GM12891 (cell line): Measurements from ENCODE around the gene EDA.

Experiments used
- DNase-seq: peaks from one replicate; pipeline ENCODE4 v3.0.0; 2011; ENCODE audit warnings: low spot score; ENCODE audit not compliant: insufficient read length
- FAIRE-seq: peaks from 2 replicates; lab custom pipeline; 2011; peaks lifted over from hg19 to GRCh38; lab: Jason Lieb, UNC
- PAX5 ChIP-seq: IDR thresholded peaks from 2 replicates; pipeline ENCODE4 v1.6.1; 2011; ENCODE audit warnings: low read length, moderate library complexity, mild to moderate bottlenecking; ENCODE audit not compliant: insufficient read depth, severe bottlenecking
- POLR2A ChIP-seq: IDR thresholded peaks from 2 replicates; pipeline ENCODE4 v1.6.1; 2011; ENCODE audit warnings: low read depth, low read length, control low read depth
- POLR2AphosphoS5 ChIP-seq: IDR thresholded peaks from 2 replicates; pipeline ENCODE4 v1.6.1; 2011; ENCODE audit warnings: low read depth, low read length, control low read depth
- POU2F2 ChIP-seq: IDR thresholded peaks from 2 replicates; pipeline ENCODE4 v1.6.1; 2011; ENCODE audit warnings: low read depth, mild to moderate bottlenecking, control low read depth, low read length, moderate library complexity
- SPI1 ChIP-seq: IDR thresholded peaks from 2 replicates; pipeline ENCODE4 v1.6.1; 2011; ENCODE audit warnings: low read depth, low read length, control low read depth
- TAF1 ChIP-seq: IDR thresholded peaks from 2 replicates; pipeline ENCODE4 v1.6.1; 2011; ENCODE audit warnings: low read depth, low read length, control low read depth

The EDA gene

DNA sequence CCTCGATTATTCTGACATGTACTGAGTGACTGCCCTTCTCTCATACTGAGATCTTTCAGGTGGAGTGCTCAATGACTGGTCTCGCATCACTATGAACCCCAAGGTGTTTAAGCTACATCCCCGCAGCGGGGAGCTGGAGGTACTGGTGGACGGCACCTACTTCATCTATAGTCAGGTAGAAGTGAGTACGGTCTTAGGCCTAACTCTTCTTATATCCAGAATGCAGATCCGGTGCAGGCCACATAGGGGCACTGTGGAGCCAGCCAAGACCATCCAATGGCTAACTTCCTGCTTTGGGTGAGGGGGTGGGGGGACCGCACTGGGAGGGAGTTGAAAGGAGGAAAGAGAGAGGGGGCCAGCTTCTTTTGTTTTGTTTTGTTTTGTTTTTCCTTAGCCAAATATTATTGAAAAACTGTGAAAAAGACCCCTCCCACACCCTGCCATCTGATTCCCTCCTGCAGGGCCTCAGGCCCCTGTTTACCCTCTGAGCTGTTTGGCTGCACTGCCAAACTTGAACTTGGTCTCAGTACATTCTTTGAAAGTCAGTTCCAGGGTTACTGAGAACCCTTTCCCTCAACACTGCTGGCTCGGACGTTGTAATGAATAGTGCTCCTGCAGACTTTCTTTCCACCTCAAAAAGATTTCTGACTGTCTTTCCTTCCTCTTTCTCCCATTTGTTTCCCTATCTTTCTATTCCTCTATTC is 417.6 kb downstream of the EDA start:
- no peak for TF ChIP-seq POLR2A
- no peak for TF ChIP-seq SPI1
- TF ChIP-seq PAX5, result no peak
- no peak for TF ChIP-seq POLR2AphosphoS5
- no peak for TF ChIP-seq TAF1
- no peak for TF ChIP-seq POU2F2
- FAIRE-seq (peak; percentile 51), DNase-seq (peak; percentile 23)

DNA sequence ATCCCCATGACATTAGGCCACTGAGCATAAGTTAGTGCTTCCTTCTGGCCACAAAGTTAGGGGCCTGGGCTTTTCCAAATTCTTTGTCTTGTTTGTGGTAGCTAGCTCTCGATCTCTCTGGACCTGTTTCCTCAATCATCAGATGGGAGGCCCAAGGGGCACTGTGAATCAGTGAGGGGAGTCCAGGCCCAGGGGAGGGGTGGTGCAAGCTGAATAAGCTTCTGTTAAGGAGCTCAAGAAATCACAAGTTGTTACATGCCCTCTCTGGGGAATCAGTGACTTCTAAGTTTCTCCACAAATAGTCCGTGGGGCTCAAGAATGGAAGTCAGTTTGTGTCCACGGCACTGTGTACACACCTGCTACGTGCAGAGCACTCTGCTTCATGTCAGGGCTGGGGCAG is 418.7 kb downstream of the EDA start:
- DNase-seq, result no peak
- FAIRE-seq, result no peak
- no peak for TF ChIP-seq SPI1
- no peak for TF ChIP-seq PAX5
- no peak for TF ChIP-seq POLR2A
- TF ChIP-seq POU2F2, result no peak
- no peak for TF ChIP-seq POLR2AphosphoS5
- no peak for TF ChIP-seq TAF1

DNA sequence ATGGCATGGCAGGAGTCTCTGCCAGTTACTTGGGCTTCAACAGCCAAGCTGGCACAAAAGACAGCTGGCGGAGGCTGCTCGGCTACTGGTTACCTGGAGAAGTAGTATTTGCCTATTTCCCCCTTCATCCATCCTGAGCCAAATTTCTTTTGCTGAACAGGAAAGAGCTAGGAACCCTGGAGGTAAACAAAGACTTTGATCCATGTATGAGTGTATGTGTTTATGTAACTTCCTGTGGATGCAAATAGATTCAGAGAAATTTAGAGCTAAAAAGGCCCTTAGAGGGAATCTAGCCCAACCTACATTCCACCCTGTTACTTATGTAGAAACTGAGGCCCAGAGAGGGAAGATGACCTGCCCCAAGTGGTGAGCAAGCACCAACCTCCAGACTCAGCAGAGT is 422.6 kb downstream of the EDA start:
- TF ChIP-seq TAF1 (no peak), PAX5 (no peak), POU2F2 (no peak), SPI1 (no peak), POLR2A (no peak), POLR2AphosphoS5 (no peak)
- no peak for FAIRE-seq
- no peak for DNase-seq

DNA sequence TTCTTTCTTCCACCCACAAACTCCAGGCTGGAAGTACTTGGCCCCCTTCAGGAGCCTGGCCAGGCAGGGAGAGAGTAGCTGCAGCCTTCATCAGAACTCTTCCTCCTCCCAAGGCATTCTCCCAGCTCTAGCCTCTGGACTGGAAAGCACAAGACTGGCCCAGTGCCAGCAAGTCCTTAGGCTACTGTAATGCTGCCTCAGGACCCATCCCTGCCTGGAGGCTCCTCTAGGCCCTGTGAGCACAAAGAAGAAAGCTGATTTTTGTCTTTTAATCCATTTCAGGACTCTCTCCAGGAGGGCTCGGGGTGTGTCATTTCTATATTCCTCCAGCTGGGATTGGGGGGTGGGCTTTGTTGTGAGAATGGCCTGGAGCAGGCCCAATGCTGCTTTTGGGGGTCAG is 423.0 kb downstream of the EDA start:
- TF ChIP-seq POLR2A, result no peak
- TF ChIP-seq SPI1, result no peak
- no peak for TF ChIP-seq POU2F2
- TF ChIP-seq TAF1, result no peak
- FAIRE-seq, result no peak

DNA sequence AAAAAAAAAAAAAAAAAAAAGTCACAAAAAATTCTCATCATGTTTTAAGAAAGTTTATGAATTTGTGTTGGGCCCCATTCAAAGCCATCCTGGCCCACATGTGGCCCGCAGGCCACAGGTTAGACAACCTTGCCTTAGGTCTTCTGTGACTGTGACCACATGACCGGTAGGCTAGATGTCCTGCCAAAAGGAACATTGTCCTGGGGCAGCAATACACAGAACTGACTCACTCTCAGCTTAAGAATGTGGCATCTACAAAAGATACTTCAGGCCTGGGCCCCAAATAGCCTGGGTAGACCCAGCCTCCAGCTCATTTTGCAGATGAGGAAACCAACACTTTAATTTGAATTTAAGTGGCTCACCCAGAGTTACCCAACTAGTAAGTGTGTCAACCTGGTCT is 423.8 kb downstream of the EDA start:
- no peak for TF ChIP-seq POU2F2
- no peak for TF ChIP-seq PAX5
- no peak for TF ChIP-seq POLR2AphosphoS5
- no peak for TF ChIP-seq SPI1
- no peak for TF ChIP-seq TAF1
- TF ChIP-seq POLR2A, result no peak
- DNase-seq (no peak), FAIRE-seq (no peak)

More for the DNA sequence above, 423.0 kb downstream of the EDA start:
- no peak for DNase-seq

DNA sequence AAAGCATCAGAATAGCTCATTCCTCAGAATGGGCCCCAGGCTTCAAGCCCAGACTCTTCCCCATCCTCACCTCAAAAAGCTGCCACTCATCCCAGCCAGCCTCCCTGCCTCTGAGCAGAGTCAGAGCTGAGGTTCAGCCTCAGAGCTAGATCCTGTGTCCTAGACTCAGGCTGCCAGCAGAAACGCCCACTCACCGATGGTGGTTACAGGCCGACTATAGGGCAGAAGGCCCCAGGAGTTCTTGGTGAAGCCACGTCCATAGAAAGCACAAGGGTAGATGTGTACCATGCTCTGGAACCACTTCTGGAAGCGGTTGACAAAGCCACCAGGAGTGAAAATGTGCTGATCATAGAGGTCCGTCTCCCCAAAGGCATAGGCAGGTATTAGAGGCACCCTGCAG is 426.1 kb downstream of the EDA start:
- DNase-seq (no peak), FAIRE-seq (no peak)
- no peak for TF ChIP-seq SPI1
- no peak for TF ChIP-seq POU2F2
- TF ChIP-seq POLR2A, result no peak
- no peak for TF ChIP-seq PAX5
- no peak for TF ChIP-seq TAF1
- TF ChIP-seq POLR2AphosphoS5, result no peak

DNA sequence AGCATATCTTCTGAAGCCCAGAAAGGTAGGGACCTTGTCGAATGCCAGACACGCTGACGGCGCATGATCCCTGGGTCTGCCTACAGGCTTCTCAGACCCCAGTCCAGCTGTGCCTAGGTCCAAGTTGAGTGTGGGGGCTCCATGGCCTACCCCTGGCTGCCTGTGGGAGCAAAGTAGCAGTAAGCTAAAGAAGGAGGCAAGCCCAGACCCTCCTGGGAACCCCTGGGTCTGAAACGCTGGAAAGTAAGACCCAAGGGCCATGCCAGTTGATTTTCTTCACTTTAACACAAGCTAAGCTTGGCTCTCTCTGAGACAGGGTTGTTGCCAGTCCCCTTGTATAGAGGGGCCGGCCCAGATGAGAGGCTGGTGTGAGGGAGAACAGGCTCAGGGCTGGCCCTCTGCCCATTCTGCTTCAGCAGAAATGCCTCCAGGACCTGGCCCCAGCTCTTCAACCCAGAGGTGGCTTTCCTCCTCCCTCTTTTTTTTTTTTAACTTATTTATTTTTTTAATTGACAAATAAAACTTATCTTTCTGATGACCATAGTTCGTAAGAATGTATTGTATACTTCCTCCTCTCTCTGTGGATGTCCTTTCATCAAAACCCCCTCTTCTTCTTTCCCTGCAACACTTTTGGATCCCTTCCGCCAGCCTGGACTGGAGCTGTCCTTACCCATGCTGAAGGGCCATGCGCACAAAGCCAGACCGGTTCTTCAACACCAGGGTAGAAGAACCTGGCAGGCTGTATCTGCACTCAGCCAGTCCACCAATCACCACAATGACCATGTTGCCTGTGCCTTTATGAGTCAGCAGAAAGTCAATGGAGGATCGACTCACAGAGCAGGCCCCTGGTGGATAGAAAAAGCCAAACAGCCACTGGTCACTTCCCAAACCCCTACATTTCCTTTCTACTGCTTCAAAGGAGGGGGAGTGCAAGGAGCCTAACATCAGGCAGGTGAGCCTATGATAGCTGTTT is 426.8 kb downstream of the EDA start:
- FAIRE-seq, result no peak
- TF ChIP-seq POLR2AphosphoS5, result no peak
- no peak for TF ChIP-seq POU2F2
- TF ChIP-seq SPI1, result no peak
- no peak for TF ChIP-seq TAF1
- TF ChIP-seq POLR2A, result no peak
- TF ChIP-seq PAX5, result no peak
- no peak for DNase-seq

DNA sequence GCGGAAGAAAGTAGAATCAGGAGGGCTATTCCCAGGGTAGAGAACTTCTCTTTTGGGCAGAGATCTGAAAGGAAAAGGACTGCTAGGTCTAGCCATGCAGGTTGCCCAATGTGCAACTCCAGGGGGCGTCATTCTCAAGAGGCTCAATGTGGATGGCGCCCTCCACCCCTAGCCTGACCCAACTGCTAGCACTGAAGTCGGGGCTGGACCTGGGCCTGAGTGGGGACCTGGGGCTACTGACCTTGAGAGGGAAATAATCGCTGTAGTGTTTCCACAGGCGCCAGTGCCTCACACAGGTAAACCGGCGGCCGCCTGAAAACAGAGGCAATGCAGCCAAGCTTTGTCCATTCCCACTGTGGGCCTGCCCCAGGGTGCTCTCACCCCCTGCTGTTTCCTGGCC is 427.8 kb downstream of the EDA start:
- DNase-seq (no peak), FAIRE-seq (no peak)
- TF ChIP-seq TAF1 (no peak), POLR2AphosphoS5 (no peak), PAX5 (no peak), POLR2A (no peak), POU2F2 (no peak), SPI1 (no peak)

DNA sequence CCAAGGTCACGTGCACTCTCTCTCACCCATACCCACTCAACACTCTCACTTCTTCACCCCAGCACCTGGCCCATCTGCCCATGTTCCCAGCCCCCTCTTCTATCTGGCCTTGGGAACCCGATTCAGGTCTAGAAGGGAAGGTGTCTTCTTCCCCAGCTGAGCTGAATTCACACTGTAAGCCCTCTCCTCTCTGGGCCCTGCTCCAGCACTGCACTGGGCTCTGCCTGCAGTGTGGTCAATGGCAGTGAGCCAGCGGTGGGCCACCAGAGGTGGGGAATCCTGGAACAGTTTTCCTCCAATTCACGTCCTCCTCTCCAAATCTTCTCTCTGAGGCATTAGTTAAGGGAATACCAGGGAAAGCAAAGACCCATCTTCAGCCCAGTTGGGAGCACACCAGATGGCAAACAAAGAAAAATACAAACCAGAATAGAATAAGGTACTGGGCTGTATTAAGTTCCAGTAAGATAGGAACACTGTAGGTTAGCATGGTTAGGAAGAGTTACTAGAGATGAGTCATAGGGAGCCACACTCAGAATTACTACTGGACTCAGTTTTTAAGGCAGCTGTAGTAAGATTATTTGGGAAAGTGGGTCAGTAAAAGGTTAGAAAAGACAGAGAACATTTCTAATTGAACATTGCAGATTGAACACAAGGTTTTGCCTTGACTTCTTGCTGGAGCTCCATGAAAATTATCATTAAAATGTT is 428.8 kb downstream of the EDA start:
- FAIRE-seq, result no peak
- TF ChIP-seq POU2F2, result no peak
- TF ChIP-seq POLR2A, result no peak
- TF ChIP-seq TAF1, result no peak
- TF ChIP-seq SPI1, result no peak
- TF ChIP-seq POLR2AphosphoS5, result no peak
- no peak for TF ChIP-seq PAX5
- DNase-seq, result no peak

DNA sequence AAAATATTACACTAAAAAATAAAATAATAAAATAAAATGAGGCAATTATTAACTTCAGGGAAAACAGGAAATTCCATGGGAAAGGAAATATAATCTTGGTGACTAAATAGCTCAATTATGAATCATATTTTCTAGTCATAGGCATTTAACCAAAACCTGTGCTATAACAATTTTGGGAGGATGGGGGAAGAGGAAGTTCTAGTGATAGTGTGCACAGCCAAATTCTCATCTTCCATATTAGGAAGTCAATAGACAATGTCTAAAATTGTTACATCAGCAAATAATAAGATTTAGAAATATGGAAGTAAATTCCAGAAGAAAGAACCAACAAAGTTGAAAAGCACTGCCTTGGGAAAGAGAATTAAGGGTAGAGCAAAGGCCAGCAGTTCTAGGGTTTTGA is 431.1 kb downstream of the EDA start:
- TF ChIP-seq POU2F2 (no peak), POLR2AphosphoS5 (no peak), SPI1 (no peak), TAF1 (no peak), PAX5 (no peak), POLR2A (no peak)
- DNase-seq (no peak), FAIRE-seq (no peak)
